HG02678 (cell line): ENCODE results near the gene CHST12.
"Not testable (repeated sequence)": the region's sequence is repeated elsewhere in the genome, so short reads cannot be mapped to it uniquely, and the experiment has no call there.

Source experiments
- ATAC-seq: cut with Tn5 transposase; IDR thresholded peaks from one replicate; pipeline ENCODE4 v1.9.1; 2021; ENCODE audit warnings: mild to moderate bottlenecking, moderate library complexity; ENCODE audit not compliant: unreplicated experiment

CHST12 gene

DNA sequence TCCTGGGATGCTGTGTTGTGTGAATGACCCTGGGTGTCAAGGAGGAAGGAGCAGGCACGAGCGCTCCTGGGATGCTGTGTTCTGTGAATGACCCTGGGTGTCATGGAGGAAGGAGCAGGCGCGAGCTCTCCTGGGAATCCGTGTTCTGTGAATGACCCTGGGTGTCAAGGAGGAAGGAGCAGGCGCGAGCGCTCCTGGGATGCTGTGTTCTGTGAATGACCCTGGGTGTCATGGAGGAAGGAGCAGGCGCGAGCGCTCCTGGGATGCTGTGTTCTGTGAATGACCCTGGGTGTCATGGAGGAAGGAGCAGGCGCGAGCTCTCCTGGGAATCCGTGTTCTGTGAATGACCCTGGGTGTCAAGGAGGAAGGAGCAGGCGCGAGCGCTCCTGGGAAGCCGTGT lies 25.9 kb upstream of the CHST12 start:
- not testable (repeated sequence) for ATAC-seq

DNA sequence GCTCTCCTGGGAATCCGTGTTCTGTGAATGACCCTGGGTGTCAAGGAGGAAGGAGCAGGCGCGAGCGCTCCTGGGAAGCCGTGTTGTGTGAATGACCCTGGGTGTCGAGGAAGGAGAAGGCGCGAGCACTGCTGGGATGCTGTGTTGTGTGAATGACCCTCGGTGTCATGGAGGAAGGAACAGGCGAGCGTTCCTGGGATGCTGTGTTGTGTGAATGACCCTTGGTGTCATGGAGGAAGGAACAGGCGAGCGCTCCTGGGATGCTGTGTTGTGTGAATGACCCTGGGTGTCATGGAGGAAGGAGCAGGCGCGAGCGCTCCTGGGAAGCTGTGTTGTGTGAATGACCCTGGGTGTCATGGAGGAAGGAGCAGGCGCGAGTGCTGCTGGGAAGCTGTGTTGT lies 25.3 kb upstream of the CHST12 start:
- ATAC-seq: not testable (repeated sequence)

DNA sequence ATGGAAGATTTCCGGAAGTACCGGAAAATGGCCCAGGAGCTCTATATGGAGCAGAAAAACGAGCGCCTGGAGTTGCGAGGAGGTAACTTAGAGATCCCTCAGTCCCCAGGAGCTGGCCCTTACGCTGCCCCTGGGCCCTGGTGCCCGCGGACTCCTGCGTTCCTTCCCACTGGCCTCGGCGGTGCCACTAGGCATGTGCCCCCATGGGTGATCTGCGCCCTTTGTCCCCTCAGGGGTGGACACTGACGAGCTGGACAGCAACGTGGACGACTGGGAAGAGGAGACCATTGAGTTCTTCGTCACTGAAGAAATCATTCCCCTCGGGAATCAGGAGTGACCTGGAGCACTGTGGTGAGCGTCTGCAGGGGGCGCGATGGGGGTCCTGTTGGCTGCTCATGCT lies 24.2 kb upstream of the CHST12 start:
- no peak for ATAC-seq

- no peak for ATAC-seq
Observed at GRCh38 chr7:2379821-2380450, 23.5 kb upstream of the CHST12 start.

DNA sequence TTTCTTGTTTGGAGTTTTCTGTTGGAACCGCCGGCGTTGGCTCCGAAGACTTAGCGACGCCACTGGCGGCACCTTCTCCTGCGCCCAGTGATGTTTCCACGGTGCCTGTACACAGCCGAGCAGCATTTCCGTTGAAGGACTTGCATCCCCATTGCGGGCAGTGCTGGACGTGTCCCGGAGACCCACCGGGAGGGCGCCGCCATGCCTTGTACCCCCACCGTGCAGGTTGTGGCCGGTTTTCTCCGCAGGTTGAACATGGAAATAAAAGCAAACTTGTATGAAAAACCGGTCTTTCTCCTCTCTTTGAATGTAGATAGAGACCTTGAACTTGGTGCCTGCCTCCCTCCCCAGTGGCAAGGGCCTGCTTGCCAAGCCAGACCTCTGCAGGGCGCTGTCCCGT lies 22.9 kb upstream of the CHST12 start:
- ATAC-seq: no peak

DNA sequence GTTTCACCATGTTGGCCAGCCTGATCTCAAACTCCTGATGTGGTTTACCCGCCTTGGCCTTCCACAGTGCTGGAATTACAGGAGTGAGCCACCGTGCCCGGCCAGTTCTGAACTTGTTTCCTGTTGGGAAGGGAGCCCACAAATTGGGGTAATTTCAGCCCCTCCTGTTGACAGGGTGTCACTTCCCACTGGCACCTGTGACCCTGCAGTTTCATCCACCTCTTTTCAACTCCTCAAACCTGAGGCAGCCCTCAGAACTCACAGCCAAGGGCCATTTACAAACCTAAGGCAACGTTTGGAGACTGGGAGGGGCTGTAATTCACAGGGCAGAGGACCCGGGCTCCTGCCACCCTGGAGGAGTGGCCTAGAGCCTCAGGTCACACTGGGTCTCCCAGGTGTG lies 22.2 kb upstream of the CHST12 start:
- no peak for ATAC-seq

GRCh38 chr7:2381881-2382509 lies 21.4 kb upstream of the CHST12 start:
- ATAC-seq: no peak

DNA sequence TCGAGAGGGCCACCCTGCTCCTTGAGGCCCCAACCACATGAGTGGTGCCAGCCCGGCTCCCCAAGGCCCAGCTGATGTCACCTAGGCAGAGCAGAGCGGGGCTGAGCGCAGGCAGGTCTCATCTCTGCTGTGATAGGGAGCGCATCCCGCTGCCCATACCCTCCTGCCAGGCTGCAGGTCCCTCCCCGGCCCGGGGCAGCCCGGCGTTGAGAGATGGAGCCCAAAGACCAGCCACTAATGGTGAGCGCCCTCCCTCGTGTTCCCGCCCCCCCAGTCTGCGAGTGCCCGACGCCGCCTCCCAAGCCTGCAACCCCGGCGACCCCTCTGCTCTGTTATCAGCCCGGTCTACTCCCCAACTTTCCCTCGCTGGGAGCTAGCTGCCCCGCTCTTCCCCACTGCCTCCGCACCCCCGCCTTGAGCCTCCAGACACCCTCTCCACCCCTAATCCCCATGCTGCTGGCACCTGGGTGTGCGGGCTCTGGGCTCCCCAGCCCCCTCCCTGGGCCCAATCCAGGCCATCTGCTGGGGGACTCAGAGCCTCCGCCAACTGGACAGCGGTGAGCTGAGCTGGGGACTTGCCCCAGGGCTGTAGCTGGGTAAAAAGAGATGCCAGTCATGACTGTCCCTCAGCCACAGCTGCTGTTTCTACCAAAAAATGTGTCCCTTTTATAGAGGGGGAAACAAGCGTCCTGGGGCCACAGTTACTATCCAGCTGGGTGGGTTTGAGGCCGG lies 19.7 kb upstream of the CHST12 start:
- ATAC-seq: no peak

DNA sequence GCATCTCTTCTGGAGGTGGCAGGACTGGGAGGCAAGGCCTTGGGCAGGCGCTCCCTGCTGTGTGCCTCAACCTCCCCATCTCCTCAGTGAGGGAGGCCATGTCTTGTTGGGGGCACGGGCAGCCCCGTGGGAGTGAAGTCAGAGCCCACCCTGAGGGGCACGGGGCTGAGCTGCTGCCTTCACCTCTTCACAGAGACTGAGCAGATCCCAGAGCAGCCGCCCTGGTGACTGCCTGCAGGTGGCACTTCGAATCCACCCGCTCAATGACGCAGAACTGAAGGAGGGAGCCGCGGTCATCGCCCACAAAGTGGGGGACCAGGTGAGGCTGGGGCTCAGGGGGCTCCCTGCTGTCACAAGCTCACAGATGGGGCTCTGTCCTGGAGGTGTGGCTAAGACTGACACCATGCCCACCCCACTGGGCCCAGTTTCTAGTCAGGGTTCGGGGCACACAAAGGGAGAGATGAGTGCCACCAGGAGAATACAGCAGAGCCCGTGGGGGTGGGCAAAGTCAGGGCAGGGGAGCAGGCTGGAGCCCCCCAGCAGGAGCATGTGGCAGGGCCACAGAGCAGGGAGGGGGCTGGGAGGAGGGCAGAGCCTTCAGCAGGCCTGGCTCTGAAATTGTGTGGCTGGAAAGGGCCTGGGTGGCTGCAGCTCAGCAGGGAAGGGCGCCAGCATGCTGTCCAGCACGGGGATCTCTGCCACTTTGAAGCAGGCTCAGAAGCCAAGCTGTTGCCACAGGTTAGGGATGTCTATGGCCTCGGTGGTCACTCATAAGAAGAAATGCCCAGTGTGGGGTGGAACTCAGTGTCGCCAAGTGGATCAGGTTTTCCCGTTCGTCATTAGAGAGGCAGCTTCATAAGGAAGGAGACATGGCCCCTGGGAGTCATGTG lies 18.8 kb upstream of the CHST12 start:
- no peak for ATAC-seq

DNA sequence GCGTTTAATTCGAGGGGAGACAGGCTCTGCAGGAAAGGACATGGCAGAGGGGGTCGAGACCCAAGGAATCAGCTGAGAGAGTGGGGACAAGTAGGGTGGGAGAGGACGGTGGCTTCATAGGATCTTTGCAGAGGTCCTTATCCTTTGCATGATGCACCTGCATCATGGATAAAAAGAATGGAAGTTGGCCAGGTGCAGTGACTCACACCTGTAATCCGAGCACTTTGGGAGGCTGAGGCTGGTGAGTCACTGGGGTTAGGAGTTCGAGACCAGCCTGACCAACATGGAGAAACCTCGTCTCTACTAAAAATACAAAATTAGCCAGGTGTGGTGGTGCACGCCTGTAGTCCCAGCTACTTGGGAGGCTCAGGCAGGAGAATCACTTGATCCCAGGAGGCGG lies 17.3 kb upstream of the CHST12 start:
- not testable (repeated sequence) for ATAC-seq

DNA sequence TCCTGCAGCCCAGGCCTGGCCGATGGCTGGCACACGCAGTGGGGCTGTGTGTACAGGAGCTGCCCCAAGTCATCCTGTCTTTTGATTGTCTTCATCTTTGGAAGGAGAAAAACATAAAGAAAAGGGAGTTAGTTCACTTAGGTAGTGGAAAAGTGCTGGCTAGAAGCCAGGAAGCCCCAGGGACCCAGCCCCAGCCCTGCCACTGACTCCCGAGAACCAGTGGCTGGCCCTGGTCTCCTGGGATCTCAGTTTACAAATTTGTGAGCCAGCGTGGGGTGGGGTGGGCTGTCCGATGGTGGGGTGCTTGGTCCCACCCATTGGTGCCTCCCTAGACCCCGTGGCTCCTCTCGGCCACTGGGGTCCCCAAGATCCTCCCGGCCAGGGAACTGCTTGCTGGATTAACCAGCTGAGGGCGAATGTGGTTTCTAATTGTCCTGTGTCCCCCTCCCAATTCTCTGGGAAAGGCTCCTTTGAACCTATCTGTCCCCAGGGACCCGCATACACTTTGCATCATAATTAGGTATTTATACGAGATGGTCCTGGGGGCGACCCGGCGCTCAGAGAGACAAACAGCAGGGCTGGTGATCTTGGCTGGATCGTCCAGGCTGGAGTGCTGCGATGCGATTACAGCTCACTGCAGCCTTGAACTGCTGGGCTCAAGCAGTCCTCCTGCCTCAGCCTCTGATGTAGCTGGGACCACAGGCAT lies 16.3 kb upstream of the CHST12 start:
- no peak for ATAC-seq

GRCh38 chr7:2387897-2388636 lies 15.3 kb upstream of the CHST12 start:
- ATAC-seq: no peak

- no peak for ATAC-seq
Observed at GRCh38 chr7:2388637-2388954, 14.8 kb upstream of the CHST12 start.

- ATAC-seq: not testable (repeated sequence)
Observed at GRCh38 chr7:2390020-2390816, 13.2 kb upstream of the CHST12 start.

DNA sequence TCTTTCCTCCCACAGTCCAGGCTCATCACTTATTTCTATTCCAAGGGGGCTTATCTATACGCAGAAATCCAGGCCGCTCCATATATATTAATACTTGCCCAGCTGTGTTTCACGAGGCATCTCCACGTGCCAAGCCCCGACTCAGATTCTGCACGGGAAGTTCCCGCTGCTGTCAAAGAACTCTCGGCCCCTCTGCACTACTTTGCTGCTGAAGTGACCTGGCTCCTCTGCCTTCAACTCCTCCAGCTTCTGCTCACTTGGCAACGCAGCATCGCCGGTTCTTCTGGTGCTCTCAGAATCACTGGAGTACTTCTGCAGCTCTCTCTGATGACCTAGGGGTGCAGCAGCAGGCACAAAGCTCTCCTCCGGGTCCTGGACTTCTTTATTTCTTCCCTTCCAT lies 9.7 kb upstream of the CHST12 start:
- ATAC-seq: no peak

- no peak for ATAC-seq
Observed at GRCh38 chr7:2394566-2395082, 8.8 kb upstream of the CHST12 start.

- ATAC-seq: no peak
Observed at GRCh38 chr7:2398506-2398905, 4.9 kb upstream of the CHST12 start.

- ATAC-seq: no peak
Observed at GRCh38 chr7:2399848-2400587, 3.4 kb upstream of the CHST12 start.

- ATAC-seq: no peak
Observed at GRCh38 chr7:2402687-2403013, 761 bp upstream of the CHST12 start.
